OCI-LY7 (cell line): Measurements from ENCODE around the gene FLNB. TPM values are rescaled to one million over a fixed set of nuclear protein-coding genes. Genes with fewer than 3 reads are reported as not detected.

Experiments
- BruUV-seq: library from RNA; stranded (reverse); fragments of 400-500 nt; replicated peaks from 2 replicates; lab custom pipeline; 2021; lab: Mats Ljungman, UMichigan
- CTCF ChIA-PET: fragments of 300-600 bp; sonication (Branson Sonifier 250); formaldehyde crosslinking; loops from one replicate; lab custom pipeline; 2022; ENCODE audit warnings: antibody characterized with exemption; ENCODE audit not compliant: unreplicated experiment; lab: Charles Lee
- POLR2A ChIA-PET: fragments of 300-600 bp; sonication (Branson Sonifier 250); formaldehyde crosslinking; loops from one replicate; lab custom pipeline; 2022; ENCODE audit warnings: antibody characterized with exemption; lab: Charles Lee
- DNase-seq: peaks from one replicate; pipeline ENCODE4 v3.0.0-alpha.2; 2015; ENCODE audit warnings: low spot score
- H2AFZ ChIP-seq: fragments of 200-600 bp; sonication (generic), shearing (Covaris generic); 2 replicates; pipeline ENCODE4 v1.6.1; 2014; ENCODE audit warnings: mild to moderate bottlenecking, antibody characterized with exemption, low read length, moderate library complexity
- H3K27ac ChIP-seq: fragments of 200-600 bp; sonication (generic); 2 replicates; pipeline ENCODE4 v1.5.1; 2014; ENCODE audit warnings: mixed run types, low read depth, mild to moderate bottlenecking, moderate library complexity, low read length, inconsistent platforms; ENCODE audit not compliant: poor library complexity, severe bottlenecking
- H3K36me3 ChIP-seq: fragments of 200-600 bp; sonication (generic); 2 replicates; pipeline ENCODE4 v1.6.1; 2014; ENCODE audit warnings: mild to moderate bottlenecking, antibody characterized with exemption, low read length, moderate library complexity, mixed read lengths; ENCODE audit not compliant: insufficient read depth
- H3K4me1 ChIP-seq: fragments of 200-600 bp; sonication (generic); 2 replicates; pipeline ENCODE4 v1.5.1; 2014; ENCODE audit warnings: mild to moderate bottlenecking, low read length; ENCODE audit not compliant: insufficient read depth, poor library complexity, severe bottlenecking
- H3K4me2 ChIP-seq: fragments of 200-600 bp; sonication (generic); 2 replicates; pipeline ENCODE4 v1.6.1; 2014; ENCODE audit warnings: mild to moderate bottlenecking, low read length
- H3K4me3 ChIP-seq: fragments of 200-600 bp; sonication (generic); 2 replicates; pipeline ENCODE4 v1.5.1; 2014; ENCODE audit warnings: mild to moderate bottlenecking, low read depth, low read length; ENCODE audit not compliant: poor library complexity, severe bottlenecking
- H3K79me2 ChIP-seq: fragments of 200-600 bp; sonication (generic); 2 replicates; pipeline ENCODE4 v1.6.1; 2016; ENCODE audit warnings: low read depth, mild to moderate bottlenecking, low read length, moderate library complexity, mixed read lengths; ENCODE audit not compliant: insufficient read depth
- H3K9me2 ChIP-seq: fragments of 200-600 bp; sonication (generic); 2 replicates; pipeline ENCODE4 v1.6.1; 2016; ENCODE audit warnings: mild to moderate bottlenecking, low read length, mixed read lengths; ENCODE audit not compliant: insufficient read depth
- H3K9me3 ChIP-seq: fragments of 200-600 bp; sonication (generic); 2 replicates; pipeline ENCODE4 v1.6.1; 2014; ENCODE audit warnings: mild to moderate bottlenecking, mixed run types, low read length, mixed read lengths
- H4K20me1 ChIP-seq: fragments of 200-600 bp; sonication (generic); 2 replicates; pipeline ENCODE4 v1.6.1; 2014; ENCODE audit warnings: mild to moderate bottlenecking, antibody characterized with exemption, low read length, moderate library complexity, mixed read lengths; ENCODE audit not compliant: insufficient read depth
- EZH2phosphoT487 ChIP-seq: fragments of 200-600 bp; sonication (generic); IDR thresholded peaks from 2 replicates; pipeline ENCODE4 v1.6.1; 2018; ENCODE audit warnings: low read depth, borderline replicate concordance, mild to moderate bottlenecking, mixed run types, antibody characterized with exemption, low read length, moderate library complexity, mixed read lengths
- intact Hi-C: fragments of 100-400 bp; cut with micrococcal nuclease; formaldehyde crosslinking; loops from one replicate; pipeline ENCODE4 v1.10.0; 2022; ENCODE audit not compliant: unreplicated experiment
- total RNA-seq, 2 experiments: library from RNA; depleted of rRNA in 1 of 2; stranded (reverse); fragments of >200 nt in 1 of 2; shearing (Covaris generic) in 1 of 2; gene quantifications; 2 replicates each; pipeline ENCODE4 v1.2.3, GENCODE V29; 2014 to 2022
- TF ChIP-seq, protein P1 (sequence below): fragments of 200-600 bp; sonication (generic); conservative IDR thresholded peaks from 2 replicates; pipeline ENCODE4 v1.5.1; 2014; ENCODE audit warnings: mild to moderate bottlenecking, antibody characterized with exemption, low read length, moderate library complexity, mixed read lengths

Gene FLNB
- total RNA-seq, 2 experiments from 2014 or later: 29.9 to 39.1 TPM

DNA sequence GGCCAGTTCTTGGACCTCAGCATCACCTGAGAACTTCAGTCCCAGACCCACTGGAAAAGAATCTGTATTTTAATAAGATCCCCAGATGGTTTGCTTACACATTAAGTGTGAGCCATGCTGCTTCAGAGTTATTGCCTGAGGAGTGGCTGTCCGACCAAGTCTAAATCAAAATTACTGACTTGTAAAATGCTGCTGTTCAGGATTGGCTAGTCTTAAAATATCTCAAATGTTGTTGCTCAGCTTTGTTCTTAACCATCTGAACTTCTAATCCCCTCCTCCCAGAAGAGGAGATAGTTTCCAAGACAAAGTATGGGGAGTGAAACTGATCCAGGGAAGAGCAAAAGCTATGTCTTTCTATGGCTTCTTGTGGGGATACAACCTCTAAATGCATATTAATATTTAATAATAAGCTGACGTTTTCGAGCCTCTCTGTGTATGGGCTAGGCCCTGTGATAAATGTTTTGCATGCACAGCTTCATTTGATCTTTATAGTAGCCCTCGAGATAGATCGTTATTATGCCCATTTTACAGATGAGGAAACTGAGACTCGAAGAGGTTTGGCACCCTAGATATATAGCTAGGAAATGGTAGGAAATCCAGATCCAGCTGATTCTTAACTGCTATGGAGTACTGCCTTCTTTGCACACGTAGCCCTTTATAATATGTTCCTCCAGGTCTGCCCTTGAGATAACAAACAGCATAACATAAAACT lies 150.4 kb downstream of the FLNB start:
- no peaks in the 10 kb centered on the region for H3K9me2 ChIP-seq
- H3K4me2 ChIP-seq: no peak overlapping the region
- no peaks in the 10 kb centered on the region for H4K20me1 ChIP-seq
- H3K36me3 ChIP-seq: peaks cover 12% of the 10 kb centered on the region; the same call in 1 of the 2 replicates
- no TSS peak for BruUV-seq
- H3K4me1 ChIP-seq: no peaks in the 10 kb centered on the region
- intact Hi-C loops: no loop called here
- no peak overlapping the region for H3K27ac ChIP-seq
- no peaks in the 10 kb centered on the region for H3K9me3 ChIP-seq
- POLR2A ChIA-PET: interaction anchor here (0.5 to 1.4 kb wide), 3 partner anchors 9 to 1203 kb away, joined by 3 to 4 read pairs (median 3); no protein-coding TSS in a partner anchor
- no peak overlapping the region for H2AFZ ChIP-seq
- no peaks in the 10 kb centered on the region for H3K79me2 ChIP-seq
- no peak for TF ChIP-seq EZH2phosphoT487
- TF ChIP-seq, protein P1, sequence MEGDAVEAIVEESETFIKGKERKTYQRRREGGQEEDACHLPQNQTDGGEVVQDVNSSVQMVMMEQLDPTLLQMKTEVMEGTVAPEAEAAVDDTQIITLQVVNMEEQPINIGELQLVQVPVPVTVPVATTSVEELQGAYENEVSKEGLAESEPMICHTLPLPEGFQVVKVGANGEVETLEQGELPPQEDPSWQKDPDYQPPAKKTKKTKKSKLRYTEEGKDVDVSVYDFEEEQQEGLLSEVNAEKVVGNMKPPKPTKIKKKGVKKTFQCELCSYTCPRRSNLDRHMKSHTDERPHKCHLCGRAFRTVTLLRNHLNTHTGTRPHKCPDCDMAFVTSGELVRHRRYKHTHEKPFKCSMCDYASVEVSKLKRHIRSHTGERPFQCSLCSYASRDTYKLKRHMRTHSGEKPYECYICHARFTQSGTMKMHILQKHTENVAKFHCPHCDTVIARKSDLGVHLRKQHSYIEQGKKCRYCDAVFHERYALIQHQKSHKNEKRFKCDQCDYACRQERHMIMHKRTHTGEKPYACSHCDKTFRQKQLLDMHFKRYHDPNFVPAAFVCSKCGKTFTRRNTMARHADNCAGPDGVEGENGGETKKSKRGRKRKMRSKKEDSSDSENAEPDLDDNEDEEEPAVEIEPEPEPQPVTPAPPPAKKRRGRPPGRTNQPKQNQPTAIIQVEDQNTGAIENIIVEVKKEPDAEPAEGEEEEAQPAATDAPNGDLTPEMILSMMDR: no peak
- H3K4me3 ChIP-seq: no peak overlapping the region
- CTCF ChIA-PET: no interaction called here
- DNase-seq: no peak

- TF ChIP-seq, protein P1: no peak
- no peak for TF ChIP-seq EZH2phosphoT487
- intact Hi-C loops: no loop called here
- no peak overlapping the region for H3K27ac ChIP-seq
- ChIA-PET CTCF (no interaction called here), POLR2A (no interaction called here)
- no TSS peak for BruUV-seq
- no peaks in the 10 kb centered on the region for H3K9me2 ChIP-seq
- H3K79me2 ChIP-seq: no peaks in the 10 kb centered on the region
- no peaks in the 10 kb centered on the region for H3K9me3 ChIP-seq
- H3K4me1 ChIP-seq: no peaks in the 10 kb centered on the region
- H4K20me1 ChIP-seq: no peaks in the 10 kb centered on the region
- no peak overlapping the region for H3K4me2 ChIP-seq
- H2AFZ ChIP-seq: no peak overlapping the region
- no peak overlapping the region for H3K4me3 ChIP-seq
- H3K36me3 ChIP-seq: peaks cover 12% of the 10 kb centered on the region; the same call in 1 of the 2 replicates
- no peak for DNase-seq
These were observed 152.2 kb downstream of the FLNB start for GRCh38 chr3:58160399-58160798.
